IMR-90 (cell line): ENCODE results near the gene C3. TPM values are rescaled to one million over a fixed set of nuclear protein-coding genes. Genes with fewer than 3 reads are reported as not detected.
"Not testable (repeated sequence)": the region's sequence is repeated elsewhere in the genome, so short reads cannot be mapped to it uniquely, and the experiment has no call there.

Source experiments
- ATAC-seq: fragments of 200-7000 bp; cut with Tn5 transposase; 2 replicates; pipeline ENCODE4 v1.9.1; 2020; ENCODE audit warnings: low read depth, mild to moderate bottlenecking, moderate library complexity
- BruUV-seq: library from RNA; stranded (reverse); fragments of 400-500 nt; replicated peaks from 2 replicates; lab custom pipeline; 2021; lab: Mats Ljungman, UMichigan
- CTCF ChIA-PET: fragments of 300-600 bp; formaldehyde crosslinking; extraction: SDS; loops from one replicate; lab custom pipeline; 2021; ENCODE audit warnings: antibody characterized with exemption; lab: Yijun Ruan, JAX
- POLR2A ChIA-PET: fragments of 300-600 bp; sonication (Branson Sonifier 250); formaldehyde crosslinking; loops from one replicate; lab custom pipeline; 2022; ENCODE audit warnings: antibody characterized with exemption; ENCODE audit not compliant: unreplicated experiment; lab: Charles Lee
- DNase-seq: peaks from one replicate; pipeline ENCODE4 v3.0.0; 2013
- H2AFZ ChIP-seq: replicated peaks from 2 replicates; pipeline ENCODE3; 2013; ENCODE audit warnings: low read length, mild to moderate bottlenecking; ENCODE audit not compliant: poor library complexity
- H2AK5ac ChIP-seq: 2 replicates; pipeline ENCODE4 v1.6.1; 2013; ENCODE audit warnings: low read depth, low read length, inconsistent platforms
- H2AK9ac ChIP-seq: replicated peaks from 2 replicates; pipeline ENCODE3; 2013; ENCODE audit warnings: mild to moderate bottlenecking, low read depth, low read length, moderate library complexity; ENCODE audit not compliant: poor library complexity
- H2BK120ac ChIP-seq: 2 replicates; pipeline ENCODE4 v1.6.1; 2013; ENCODE audit warnings: low read depth, low read length, inconsistent platforms
- H2BK15ac ChIP-seq: 3 replicates; pipeline ENCODE4 v1.6.1; 2013; ENCODE audit warnings: low read depth, low read length, inconsistent platforms
- H2BK20ac ChIP-seq: 2 replicates; pipeline ENCODE4 v1.6.1; 2013; ENCODE audit warnings: low read depth, mild to moderate bottlenecking, inconsistent platforms, low read length, moderate library complexity
- H2BK5ac ChIP-seq: 2 replicates; pipeline ENCODE4 v1.6.1; 2013; ENCODE audit warnings: mild to moderate bottlenecking, low read depth, low read length, inconsistent platforms; ENCODE audit not compliant: poor library complexity, severe bottlenecking
- H3K14ac ChIP-seq: replicated peaks from 2 replicates; pipeline ENCODE4 v1.6.1; 2013; ENCODE audit warnings: low read depth, low read length, inconsistent platforms
- H3K18ac ChIP-seq: 2 replicates; pipeline ENCODE4 v1.6.1; 2013; ENCODE audit warnings: low read depth, low read length, control low read depth
- H3K23ac ChIP-seq: 2 replicates; pipeline ENCODE4 v1.6.1; 2013; ENCODE audit warnings: low read depth, low read length, inconsistent platforms
- H3K27ac ChIP-seq: 2 replicates; pipeline ENCODE4 v1.5.1; 2013; ENCODE audit warnings: mild to moderate bottlenecking, control low read depth, low read length; ENCODE audit not compliant: insufficient read depth
- H3K27me3 ChIP-seq: 2 replicates; pipeline ENCODE4 v1.6.1; 2013; ENCODE audit warnings: low read length; ENCODE audit not compliant: control insufficient read depth, insufficient read depth
- H3K36me3 ChIP-seq: 2 replicates; pipeline ENCODE4 v1.6.1; 2013; ENCODE audit warnings: low read length, mixed read lengths; ENCODE audit not compliant: control insufficient read depth, insufficient read depth
- H3K4ac ChIP-seq: 2 replicates; pipeline ENCODE4 v1.6.1; 2013; ENCODE audit warnings: low read depth, low read length, inconsistent platforms
- H3K4me1 ChIP-seq: 2 replicates; pipeline ENCODE4 v1.6.1; 2013; ENCODE audit warnings: low read length, mixed read lengths; ENCODE audit not compliant: control insufficient read depth, insufficient read depth
- H3K4me2 ChIP-seq: 2 replicates; pipeline ENCODE4 v1.6.1; 2013; ENCODE audit warnings: low read depth, mild to moderate bottlenecking, control low read depth, low read length, moderate library complexity
- H3K4me3 ChIP-seq: 2 replicates; pipeline ENCODE4 v1.5.1; 2013; ENCODE audit warnings: low read depth, mild to moderate bottlenecking, control low read depth, low read length, moderate library complexity; ENCODE audit not compliant: insufficient read depth
- H3K56ac ChIP-seq: 2 replicates; pipeline ENCODE4 v1.6.1; 2013; ENCODE audit warnings: low read length, inconsistent platforms; ENCODE audit not compliant: insufficient read depth; ENCODE audit errors: extremely low read depth
- H3K79me1 ChIP-seq, 2 experiments: 2 replicates each; pipeline ENCODE4 v1.6.1; 2013; ENCODE audit warnings: low read length in 2 of 2, inconsistent platforms in 1 of 2, low read depth in 1 of 2
- H3K9ac ChIP-seq: 2 replicates; pipeline ENCODE4 v1.6.1; 2013; ENCODE audit warnings: low read depth, low read length, control low read depth
- H3K9me1 ChIP-seq: 2 replicates; pipeline ENCODE4 v1.6.1; 2013; ENCODE audit warnings: low read length, inconsistent platforms; ENCODE audit not compliant: insufficient read depth
- H3K9me3 ChIP-seq: 2 replicates; pipeline ENCODE4 v1.6.1; 2013; ENCODE audit warnings: low read length; ENCODE audit not compliant: control insufficient read depth, insufficient read depth
- H4K20me1 ChIP-seq: 2 replicates; pipeline ENCODE4 v1.6.1; 2013; ENCODE audit warnings: low read length, inconsistent platforms; ENCODE audit not compliant: insufficient read depth
- H4K5ac ChIP-seq: 2 replicates; pipeline ENCODE4 v1.6.1; 2013; ENCODE audit warnings: mild to moderate bottlenecking, low read depth, low read length, control low read depth
- H4K8ac ChIP-seq, 2 experiments: 2 replicates each; pipeline ENCODE4 v1.6.1; 2013; ENCODE audit warnings: low read depth in 2 of 2, low read length in 2 of 2, control low read depth in 1 of 2, inconsistent platforms in 1 of 2
- H4K91ac ChIP-seq: 2 replicates; pipeline ENCODE4 v1.6.1; 2013; ENCODE audit warnings: low read depth, low read length, inconsistent platforms; ENCODE audit not compliant: insufficient read depth
- RAD21 ChIP-seq: IDR thresholded peaks from 2 replicates; pipeline ENCODE4 v1.6.1; 2012; ENCODE audit warnings: low read length, improper control_type of control experiment
- SMC3 ChIP-seq: fragments of 150-350 bp; IDR thresholded peaks from 2 replicates; pipeline ENCODE4 v1.6.1; 2016; ENCODE audit warnings: low read depth, mild to moderate bottlenecking, antibody characterized with exemption, low read length, moderate library complexity
- WGBS, 2 experiments: methylation state at CpG; one replicate each; pipeline versions ENCODE4 v1.1.5 to v1.1.7; 2013; ENCODE audit warnings: missing lambda C conversion rate in 2 of 2; ENCODE audit not compliant: insufficient read length in 1 of 2; ENCODE audit errors: extremely low coverage in 2 of 2; 5-methylcytosine and 5-hydroxymethylcytosine counted together
- dilution Hi-C: fragments of 300-500 bp; cut with HindIII; formaldehyde crosslinking; loops from one replicate; pipeline ENCODE4 v1.14.3; 2018; ENCODE audit warnings: low sequenced_read_pairs; ENCODE audit not compliant: unreplicated experiment
- in situ Hi-C: fragments of 300-500 bp; cut with MboI; formaldehyde crosslinking; loops from 3 replicates; pipeline ENCODE4 v1.14.3; 2019; ENCODE audit warnings: low sequenced_read_pairs, inconsistent platforms, mixed read lengths
- intact Hi-C: fragments of 100-400 bp; cut with micrococcal nuclease; formaldehyde crosslinking; loops from 2 replicates; pipeline ENCODE4 v1.10.0; 2022
- polyA plus RNA-seq, 3 experiments: library from polyadenylated mRNA; depleted of rRNA; stranded (reverse); fragments of >200 nt; gene quantifications; 2 replicates each; pipeline ENCODE4 v1.2.3, GENCODE V29; 2012; ENCODE audit warnings: low replicate concordance in 1 of 3
- total RNA-seq: library from RNA; depleted of rRNA; stranded (reverse); fragments of >200 nt; gene quantifications from 2 replicates; pipeline ENCODE4 v1.2.3, GENCODE V29; 2012
- TF ChIP-seq, protein P1 (sequence below): conservative IDR thresholded peaks from 2 replicates; pipeline ENCODE4 v1.5.1; 2012; ENCODE audit warnings: mild to moderate bottlenecking, low read depth, low read length, improper control_type of control experiment

Gene C3
- total and polyA plus RNA-seq, 2 of the 4 experiments (the other 2 are of a cell fraction) = 0.36 TPM; not detected in 1

DNA sequence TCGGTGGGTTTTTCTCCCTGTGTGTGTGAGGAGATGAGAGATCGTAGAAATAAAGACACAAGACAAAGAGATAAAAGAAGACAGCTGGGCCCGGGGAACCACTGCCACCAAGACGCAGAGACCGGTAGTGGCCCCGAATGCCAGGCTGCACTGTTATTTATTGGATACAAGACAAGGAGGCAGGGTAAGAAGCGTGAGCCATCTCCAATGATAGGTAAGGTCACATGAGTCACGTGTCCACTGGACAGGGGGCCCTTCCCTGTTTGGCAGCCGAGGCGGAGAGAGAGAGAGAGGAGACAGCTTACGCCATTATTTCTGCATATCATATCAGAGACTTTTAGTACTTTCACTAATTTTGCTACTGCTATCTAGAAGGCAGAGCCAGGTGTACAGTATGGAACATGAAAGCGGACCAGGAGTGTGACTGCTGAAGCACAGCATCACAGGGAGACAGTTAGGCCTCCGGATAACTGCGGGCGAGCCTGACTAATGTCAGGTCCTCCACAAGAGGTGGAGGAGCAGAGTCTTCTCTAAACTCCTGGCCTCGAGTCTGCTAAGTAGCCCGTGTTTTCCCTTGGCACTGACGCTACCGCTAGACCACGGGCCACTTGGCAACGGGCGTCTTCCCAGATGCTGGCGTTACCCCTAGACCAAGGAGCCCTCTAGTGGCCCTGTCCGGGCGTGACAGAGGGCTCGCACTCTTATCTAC lies 87.5 kb downstream of the C3 start:
- H4K91ac ChIP-seq, H4K8ac ChIP-seq, H3K23ac ChIP-seq, H3K27me3 ChIP-seq, H2BK15ac ChIP-seq, ATAC-seq, H3K4me2 ChIP-seq, H3K9me1 ChIP-seq, H3K9ac ChIP-seq, H3K4me3 ChIP-seq, H3K4ac ChIP-seq, H4K5ac ChIP-seq, H3K27ac ChIP-seq, POLR2A ChIA-PET, H2BK20ac ChIP-seq, H3K14ac ChIP-seq, dilution Hi-C loops, H3K79me1 ChIP-seq, H4K20me1 ChIP-seq, H3K4me1 ChIP-seq, H2AFZ ChIP-seq, BruUV-seq, H3K9me3 ChIP-seq, H3K18ac ChIP-seq, H2AK5ac ChIP-seq, H2BK120ac ChIP-seq, H3K56ac ChIP-seq, H2AK9ac ChIP-seq, H3K36me3 ChIP-seq, H2BK5ac ChIP-seq: not testable (repeated sequence)
- intact Hi-C loops = loop anchor here (1.0 to 5.0 kb wide), 6 partner anchors 103 to 506 kb away; no protein-coding TSS in a partner anchor
- CTCF ChIA-PET = interaction anchor here (1.1 kb wide), 1 partner anchor 19 kb away, joined by 3 read pairs; no protein-coding TSS in a partner anchor
- peak; percentile 50 for TF ChIP-seq RAD21
- peak; percentile 24; the same call in 1 of the 2 replicates for TF ChIP-seq SMC3
- TF ChIP-seq, protein P1, sequence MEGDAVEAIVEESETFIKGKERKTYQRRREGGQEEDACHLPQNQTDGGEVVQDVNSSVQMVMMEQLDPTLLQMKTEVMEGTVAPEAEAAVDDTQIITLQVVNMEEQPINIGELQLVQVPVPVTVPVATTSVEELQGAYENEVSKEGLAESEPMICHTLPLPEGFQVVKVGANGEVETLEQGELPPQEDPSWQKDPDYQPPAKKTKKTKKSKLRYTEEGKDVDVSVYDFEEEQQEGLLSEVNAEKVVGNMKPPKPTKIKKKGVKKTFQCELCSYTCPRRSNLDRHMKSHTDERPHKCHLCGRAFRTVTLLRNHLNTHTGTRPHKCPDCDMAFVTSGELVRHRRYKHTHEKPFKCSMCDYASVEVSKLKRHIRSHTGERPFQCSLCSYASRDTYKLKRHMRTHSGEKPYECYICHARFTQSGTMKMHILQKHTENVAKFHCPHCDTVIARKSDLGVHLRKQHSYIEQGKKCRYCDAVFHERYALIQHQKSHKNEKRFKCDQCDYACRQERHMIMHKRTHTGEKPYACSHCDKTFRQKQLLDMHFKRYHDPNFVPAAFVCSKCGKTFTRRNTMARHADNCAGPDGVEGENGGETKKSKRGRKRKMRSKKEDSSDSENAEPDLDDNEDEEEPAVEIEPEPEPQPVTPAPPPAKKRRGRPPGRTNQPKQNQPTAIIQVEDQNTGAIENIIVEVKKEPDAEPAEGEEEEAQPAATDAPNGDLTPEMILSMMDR = peak; percentile 48
- in situ Hi-C loops = loop anchor here (5.0 kb wide), 1 partner anchor 229 kb away; no protein-coding TSS in a partner anchor
- WGBS, 2 experiments = 78% methylated on average over 4 of the region's 26 CpGs; no CpG with 5 or more reads in 1 of the 2 experiments
- DNase-seq = peak; percentile 38
